Subcutaneous adipose tissue (tissue), 4 donors: ENCODE measurements around the gene SNAP29. TPM values are rescaled to one million over a fixed set of nuclear protein-coding genes. Genes with fewer than 3 reads are reported as not detected.

Experiments used
- CTCF ChIP-seq: fragments of 450-650 bp; IDR thresholded peaks from one replicate; pipeline ENCODE4 v1.5.1; 2016; ENCODE audit warnings: low read depth, mild to moderate bottlenecking, control low read depth, antibody characterized with exemption, moderate library complexity
- total RNA-seq, 4 donors: library from RNA; depleted of rRNA; stranded (reverse); fragments of >200 nt; gene quantifications; one replicate each; pipeline ENCODE4 v1.1.0, GENCODE V29; 2016

SNAP29 gene
- total RNA-seq, 4 donors from 2014 or later = 20.5 to 27.1 (median 24.4) TPM

- TF ChIP-seq CTCF = no peak
These were observed 33.2 kb upstream of the SNAP29 start for GRCh38 chr22:20825624-20826023.

- TF ChIP-seq CTCF = no peak
These were observed 29.2 kb upstream of the SNAP29 start for GRCh38 chr22:20829491-20830134.

- no peak for TF ChIP-seq CTCF
These were observed 25.6 kb upstream of the SNAP29 start for GRCh38 chr22:20833225-20833665.

GRCh38 chr22:20834206-20834605 lies 24.6 kb upstream of the SNAP29 start:
- TF ChIP-seq CTCF = no peak

GRCh38 chr22:20834725-20835124 lies 24.1 kb upstream of the SNAP29 start:
- TF ChIP-seq CTCF = no peak

- no peak for TF ChIP-seq CTCF
These were observed 21.6 kb upstream of the SNAP29 start for GRCh38 chr22:20836987-20837823.

GRCh38 chr22:20839837-20840645 lies 18.8 kb upstream of the SNAP29 start:
- TF ChIP-seq CTCF = no peak
